GM12891 (cell line): ENCODE data around the gene KCNH1.

Experiments
- POLR2A ChIP-seq: IDR thresholded peaks from 2 replicates; pipeline ENCODE4 v1.6.1; 2011; ENCODE audit warnings: low read depth, low read length, control low read depth
- POLR2AphosphoS5 ChIP-seq: IDR thresholded peaks from 2 replicates; pipeline ENCODE4 v1.6.1; 2011; ENCODE audit warnings: low read depth, low read length, control low read depth
- TAF1 ChIP-seq: IDR thresholded peaks from 2 replicates; pipeline ENCODE4 v1.6.1; 2011; ENCODE audit warnings: low read depth, low read length, control low read depth

GRCh38 chr1:211129776-211130175 is 4.2 kb downstream of the KCNH1 start:
- TF ChIP-seq TAF1, result no peak
- TF ChIP-seq POLR2AphosphoS5, result no peak
- no peak for TF ChIP-seq POLR2A
